Measurements from ENCODE around the gene MAFG. TPM values are rescaled to one million over a fixed set of nuclear protein-coding genes. Genes with fewer than 3 reads are reported as not detected.

Gene MAFG
- total RNA-seq, 1 donor from 2014 or later, result 24.1 TPM

DNA sequence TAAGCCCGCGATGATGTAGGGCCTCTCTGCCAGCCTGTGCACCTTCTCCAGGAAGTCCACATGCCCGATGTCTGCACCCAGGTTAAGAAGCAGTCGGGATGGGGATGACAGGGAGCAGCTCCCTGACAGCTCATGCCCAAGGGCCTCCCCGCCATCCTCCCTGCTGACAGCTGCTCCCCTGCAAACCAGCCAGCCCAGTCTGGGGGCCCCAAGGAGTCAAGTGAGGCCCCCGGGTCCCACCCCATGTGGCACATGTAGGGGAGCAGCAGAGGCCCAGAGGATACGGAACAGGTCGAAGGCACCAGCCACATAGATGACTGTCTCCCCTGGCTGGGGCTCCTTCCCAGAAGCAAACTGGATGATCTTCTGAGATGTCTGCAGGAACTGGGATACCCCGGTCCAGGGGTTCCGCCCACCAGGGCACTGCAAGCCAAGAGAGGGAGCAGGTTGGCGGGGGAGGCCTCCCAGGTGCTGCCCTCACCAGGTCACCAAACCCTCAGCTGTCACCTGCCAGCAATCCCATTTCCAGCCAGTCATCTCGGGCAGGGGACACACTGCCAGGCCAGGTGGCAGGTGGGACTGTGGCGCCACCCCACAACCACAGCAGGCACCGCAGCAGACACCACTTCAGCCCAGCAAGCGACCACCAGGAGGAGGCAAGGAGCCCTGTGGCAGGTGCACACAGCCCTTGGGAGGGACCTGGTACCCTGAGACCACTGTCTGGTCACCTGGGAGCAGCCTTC lies 20.9 kb downstream of the MAFG start:
- no peaks in the 10 kb centered on the region for H3K36me3 Mint-ChIP-seq (ENCODE audit: low read depth)
- H3K27ac Mint-ChIP-seq (ENCODE audit: unreplicated experiment), result no peak overlapping the region
- peak overlapping the region; percentile 44 for H3K4me3 Mint-ChIP-seq
- H3K27me3 Mint-ChIP-seq (ENCODE audit: low read depth), result peaks cover 4% of the 10 kb centered on the region
- TF ChIP-seq, protein P1, sequence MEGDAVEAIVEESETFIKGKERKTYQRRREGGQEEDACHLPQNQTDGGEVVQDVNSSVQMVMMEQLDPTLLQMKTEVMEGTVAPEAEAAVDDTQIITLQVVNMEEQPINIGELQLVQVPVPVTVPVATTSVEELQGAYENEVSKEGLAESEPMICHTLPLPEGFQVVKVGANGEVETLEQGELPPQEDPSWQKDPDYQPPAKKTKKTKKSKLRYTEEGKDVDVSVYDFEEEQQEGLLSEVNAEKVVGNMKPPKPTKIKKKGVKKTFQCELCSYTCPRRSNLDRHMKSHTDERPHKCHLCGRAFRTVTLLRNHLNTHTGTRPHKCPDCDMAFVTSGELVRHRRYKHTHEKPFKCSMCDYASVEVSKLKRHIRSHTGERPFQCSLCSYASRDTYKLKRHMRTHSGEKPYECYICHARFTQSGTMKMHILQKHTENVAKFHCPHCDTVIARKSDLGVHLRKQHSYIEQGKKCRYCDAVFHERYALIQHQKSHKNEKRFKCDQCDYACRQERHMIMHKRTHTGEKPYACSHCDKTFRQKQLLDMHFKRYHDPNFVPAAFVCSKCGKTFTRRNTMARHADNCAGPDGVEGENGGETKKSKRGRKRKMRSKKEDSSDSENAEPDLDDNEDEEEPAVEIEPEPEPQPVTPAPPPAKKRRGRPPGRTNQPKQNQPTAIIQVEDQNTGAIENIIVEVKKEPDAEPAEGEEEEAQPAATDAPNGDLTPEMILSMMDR (conservative IDR thresholded peaks at IDR 0.05), result no peak
- peaks cover 9% of the 10 kb centered on the region for H3K4me1 Mint-ChIP-seq
- no peak for DNase-seq (ENCODE audit: low read depth, low spot score)
- H3K9me3 Mint-ChIP-seq, result no peaks in the 10 kb centered on the region

DNA sequence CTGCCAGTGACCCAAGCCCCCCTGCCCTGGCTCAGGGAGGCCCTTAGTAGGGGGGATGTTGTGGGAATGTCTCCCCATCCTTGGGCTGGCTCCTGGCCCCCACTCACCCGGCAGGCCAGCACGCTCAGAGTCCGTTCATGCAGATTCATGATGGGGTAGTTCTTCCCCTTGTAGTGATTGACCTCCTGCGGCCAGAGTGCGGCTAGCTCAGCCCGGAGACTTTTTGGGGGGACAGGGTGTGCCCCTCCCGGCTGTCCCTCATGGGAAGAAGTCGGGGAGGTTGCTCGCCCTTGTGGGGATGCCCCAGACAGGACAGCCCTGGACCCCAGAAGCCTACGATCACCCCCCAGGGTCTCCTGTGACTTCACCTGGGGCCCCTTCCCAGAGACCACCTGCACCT lies 21.5 kb downstream of the MAFG start:
- Mint-ChIP-seq H3K4me3 (no peak overlapping the region), H3K27me3 (ENCODE audit: low read depth) (peaks cover 8% of the 10 kb centered on the region), H3K36me3 (ENCODE audit: low read depth) (no peaks in the 10 kb centered on the region), H3K9me3 (no peaks in the 10 kb centered on the region), H3K4me1 (peaks cover 14% of the 10 kb centered on the region), H3K27ac (ENCODE audit: unreplicated experiment) (no peak overlapping the region)
- DNase-seq (ENCODE audit: low read depth, low spot score), result no peak
- TF ChIP-seq, protein P1 (conservative IDR thresholded peaks at IDR 0.05), result no peak

DNA sequence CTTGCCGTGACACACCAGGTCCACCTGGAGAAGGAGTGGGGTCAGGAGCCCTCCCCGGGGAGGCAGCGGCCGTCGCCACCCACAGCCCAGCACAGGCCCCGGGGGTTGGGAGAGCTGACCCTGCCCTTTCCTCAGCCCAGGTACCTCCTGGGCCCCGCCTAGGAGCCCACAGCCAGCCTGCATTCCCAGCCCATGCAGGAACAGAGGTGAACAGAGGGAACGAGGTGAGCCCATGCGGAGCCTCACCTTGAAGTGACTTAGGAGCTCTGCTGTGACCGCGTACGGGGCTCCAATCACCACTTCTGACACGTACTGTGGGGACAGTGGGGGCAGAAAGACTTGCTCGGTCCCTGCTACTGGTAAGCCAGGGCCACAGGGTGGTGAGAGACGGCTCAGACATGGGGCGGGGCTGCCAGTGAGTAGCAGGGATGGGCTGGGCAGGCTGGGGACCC lies 22.1 kb downstream of the MAFG start:
- Mint-ChIP-seq H3K27ac (ENCODE audit: unreplicated experiment) (no peak overlapping the region), H3K9me3 (no peaks in the 10 kb centered on the region), H3K4me1 (peaks cover 15% of the 10 kb centered on the region), H3K36me3 (ENCODE audit: low read depth) (no peaks in the 10 kb centered on the region), H3K4me3 (no peak overlapping the region), H3K27me3 (ENCODE audit: low read depth) (peaks cover 11% of the 10 kb centered on the region)
- TF ChIP-seq, protein P1 (conservative IDR thresholded peaks at IDR 0.05), result no peak
- no peak for DNase-seq (ENCODE audit: low read depth, low spot score)

- peaks cover 14% of the 10 kb centered on the region for H3K27me3 Mint-ChIP-seq (ENCODE audit: low read depth)
- H3K9me3 Mint-ChIP-seq, result no peaks in the 10 kb centered on the region
- H3K4me3 Mint-ChIP-seq, result no peak overlapping the region
- H3K4me1 Mint-ChIP-seq, result peaks cover 16% of the 10 kb centered on the region
- TF ChIP-seq, protein P1 (conservative IDR thresholded peaks at IDR 0.05), result no peak
- no peak for DNase-seq (ENCODE audit: low read depth, low spot score)
- H3K27ac Mint-ChIP-seq (ENCODE audit: unreplicated experiment), result no peak overlapping the region
- H3K36me3 Mint-ChIP-seq (ENCODE audit: low read depth), result peaks cover 3% of the 10 kb centered on the region
These were observed 22.7 kb downstream of the MAFG start for GRCh38 chr17:81904600-81905423.

- peaks cover 3% of the 10 kb centered on the region for H3K36me3 Mint-ChIP-seq (ENCODE audit: low read depth)
- peaks cover 14% of the 10 kb centered on the region for H3K27me3 Mint-ChIP-seq (ENCODE audit: low read depth)
- peaks cover 15% of the 10 kb centered on the region for H3K4me1 Mint-ChIP-seq
- H3K9me3 Mint-ChIP-seq, result no peaks in the 10 kb centered on the region
- DNase-seq (ENCODE audit: low read depth, low spot score), result no peak
- peak overlapping the region; percentile 12 for H3K4me3 Mint-ChIP-seq
- H3K27ac Mint-ChIP-seq (ENCODE audit: unreplicated experiment), result no peak overlapping the region
- TF ChIP-seq, protein P1 (conservative IDR thresholded peaks at IDR 0.05), result no peak
These were observed 23.5 kb downstream of the MAFG start for GRCh38 chr17:81903896-81904599.
